Mesendoderm (in vitro differentiated cells): Measurements from ENCODE around the gene SMYD2.

ENCODE experiments used
- DNase-seq: peaks from one replicate; pipeline ENCODE4 v3.0.0; 2013
- H2AK5ac ChIP-seq: 2 replicates; pipeline ENCODE4 v1.6.1; 2013; ENCODE audit warnings: low read length, inconsistent platforms
- H2BK120ac ChIP-seq: 2 replicates; pipeline ENCODE4 v1.6.1; 2013; ENCODE audit warnings: low read depth, mild to moderate bottlenecking, low read length, moderate library complexity, mixed read lengths
- H2BK15ac ChIP-seq: replicated peaks from 2 replicates; pipeline ENCODE4 v1.6.1; 2013; ENCODE audit warnings: low read depth, mild to moderate bottlenecking, moderate library complexity
- H2BK5ac ChIP-seq: 2 replicates; pipeline ENCODE4 v1.6.1; 2013; ENCODE audit warnings: low read length, inconsistent platforms
- H3K18ac ChIP-seq: 2 replicates; pipeline ENCODE4 v1.6.1; 2013; ENCODE audit warnings: mild to moderate bottlenecking, low read length, mixed read lengths
- H3K23ac ChIP-seq: one replicate; pipeline ENCODE4 v1.6.1; 2013; ENCODE audit warnings: low read length
- H3K27ac ChIP-seq: 2 replicates; pipeline ENCODE4 v1.5.1; 2013; ENCODE audit warnings: low read depth, mild to moderate bottlenecking, inconsistent platforms, low read length, moderate library complexity
- H3K27me3 ChIP-seq: 2 replicates; pipeline ENCODE4 v1.6.1; 2013; ENCODE audit warnings: low read length, control low read depth, mild to moderate bottlenecking, inconsistent platforms; ENCODE audit not compliant: insufficient read depth, poor library complexity
- H3K36me3 ChIP-seq: 2 replicates; pipeline ENCODE4 v1.6.1; 2013; ENCODE audit warnings: low read length, inconsistent platforms; ENCODE audit not compliant: control insufficient read depth, insufficient read depth
- H3K4ac ChIP-seq: one replicate; pipeline ENCODE4 v1.6.1; 2013; ENCODE audit warnings: low read depth, mild to moderate bottlenecking, low read length, moderate library complexity
- H3K4me1 ChIP-seq: 2 replicates; pipeline ENCODE4 v1.6.1; 2013; ENCODE audit warnings: low read depth, low read length, inconsistent platforms; ENCODE audit not compliant: control insufficient read depth
- H3K4me2 ChIP-seq: 2 replicates; pipeline ENCODE4 v1.6.1; 2013; ENCODE audit warnings: low read length
- H3K4me3 ChIP-seq: 2 replicates; pipeline ENCODE4 v1.5.1; 2013; ENCODE audit warnings: mild to moderate bottlenecking, low read length
- H3K56ac ChIP-seq: one replicate; pipeline ENCODE4 v1.6.1; 2013; ENCODE audit warnings: low read length
- H3K79me1 ChIP-seq: 2 replicates; pipeline ENCODE4 v1.6.1; 2013; ENCODE audit warnings: low read length, inconsistent platforms
- H3K79me2 ChIP-seq: 2 replicates; pipeline ENCODE4 v1.6.1; 2013; ENCODE audit warnings: mild to moderate bottlenecking, low read length; ENCODE audit not compliant: control insufficient read depth, insufficient read depth
- H3K9ac ChIP-seq: 2 replicates; pipeline ENCODE4 v1.6.1; 2013; ENCODE audit warnings: low read length, inconsistent platforms
- H4K5ac ChIP-seq: one replicate; pipeline ENCODE4 v1.6.1; 2013; ENCODE audit warnings: low read length
- H4K8ac ChIP-seq: one replicate; pipeline ENCODE4 v1.6.1; 2013; ENCODE audit warnings: low read depth, mild to moderate bottlenecking, control low read depth, low read length, moderate library complexity
- WGBS: extraction: QIAGEN DNeasy Blood & Tissue Kit; methylation state at CpG from one replicate; pipeline ENCODE4 v1.1.7; 2013; ENCODE audit warnings: low lambda C conversion rate, missing lambda C conversion rate; ENCODE audit not compliant: insufficient coverage; ENCODE audit errors: extremely low coverage; 5-methylcytosine and 5-hydroxymethylcytosine counted together

Gene SMYD2

DNA sequence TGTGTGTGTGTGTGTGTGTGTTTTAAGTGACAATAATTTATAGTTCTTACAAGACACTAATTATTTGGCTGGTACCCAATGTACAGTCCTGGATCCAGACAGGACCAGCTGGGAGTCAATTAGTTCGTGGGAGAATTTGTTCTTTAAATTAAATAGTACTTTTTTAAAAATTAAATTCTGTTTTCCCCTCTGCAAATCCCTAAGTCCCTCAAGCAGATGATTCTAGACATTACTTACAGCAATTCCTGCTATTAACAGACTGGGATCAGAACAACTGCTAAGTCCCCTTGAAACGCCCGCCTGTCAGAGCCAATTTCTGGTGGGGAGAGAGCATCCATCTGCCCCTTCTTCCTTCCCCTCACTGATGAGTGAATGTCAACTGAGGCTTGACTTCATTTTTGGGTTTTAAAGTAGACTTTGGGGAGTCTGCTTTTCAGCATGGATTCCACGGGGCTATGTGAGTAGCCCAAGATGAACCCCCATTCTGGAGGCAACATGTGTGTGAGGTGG, 83.9 kb downstream of the SMYD2 start:
- Histone ChIP-seq H2BK120ac (no peak overlapping the region), H3K79me2 (no peaks in the 10 kb centered on the region), H4K5ac (no peak overlapping the region), H3K36me3 (peaks cover 9% of the 10 kb centered on the region), H3K4me1 (no peaks in the 10 kb centered on the region), H2BK5ac (no peak overlapping the region), H4K8ac (no peak overlapping the region), H3K27ac (no peak overlapping the region), H2AK5ac (no peak overlapping the region), H3K27me3 (no peaks in the 10 kb centered on the region), H3K23ac (no peak overlapping the region), H3K4me3 (no peak overlapping the region), H3K4ac (no peak overlapping the region), H3K9ac (no peak overlapping the region), H3K18ac (peak overlapping the region; percentile 34), H3K56ac (no peak overlapping the region), H3K79me1 (peaks cover 5% of the 10 kb centered on the region), H2BK15ac (no peak overlapping the region), H3K4me2 (no peak overlapping the region)
- DNase-seq, result no peak
- no CpG with 5 or more reads among the region's 4 CpGs for WGBS

- Histone ChIP-seq H3K56ac (no peak overlapping the region), H3K23ac (no peak overlapping the region), H2BK5ac (no peak overlapping the region), H3K27ac (no peak overlapping the region), H3K79me1 (peaks cover 8% of the 10 kb centered on the region), H2AK5ac (no peak overlapping the region), H3K4me2 (no peak overlapping the region), H3K4ac (no peak overlapping the region), H3K18ac (no peak overlapping the region), H3K36me3 (peaks cover 6% of the 10 kb centered on the region), H3K4me1 (peaks cover 7% of the 10 kb centered on the region), H3K4me3 (no peak overlapping the region), H3K9ac (no peak overlapping the region), H3K27me3 (no peaks in the 10 kb centered on the region), H3K79me2 (no peaks in the 10 kb centered on the region), H2BK120ac (no peak overlapping the region), H4K5ac (no peak overlapping the region), H2BK15ac (no peak overlapping the region), H4K8ac (no peak overlapping the region)
- WGBS, result no CpG with 5 or more reads among the region's 5 CpGs
- no peak for DNase-seq
Observed at GRCh38 chr1:214367841-214368240, 86.9 kb downstream of the SMYD2 start.

DNA sequence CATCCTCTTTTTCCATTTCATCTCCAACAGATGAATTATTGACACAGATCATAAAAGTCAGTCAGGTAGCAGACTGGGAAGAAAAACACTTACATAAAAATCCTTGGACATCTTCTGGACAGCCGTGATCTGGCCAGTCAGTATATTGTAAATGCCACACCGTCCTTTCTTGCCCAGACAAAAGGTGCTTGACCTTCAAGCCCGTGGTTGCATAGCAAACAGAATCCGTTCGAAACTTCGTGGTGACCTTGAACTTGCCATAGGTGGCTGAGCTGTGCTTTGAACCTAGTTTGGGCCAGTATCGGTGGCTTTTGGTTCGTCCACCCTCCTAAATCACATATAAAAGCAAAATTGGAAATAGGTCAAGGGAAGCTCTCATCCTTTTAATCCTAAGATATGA, 88.4 kb downstream of the SMYD2 start:
- Histone ChIP-seq H3K4me3 (no peak overlapping the region), H3K56ac (no peak overlapping the region), H3K4me2 (no peak overlapping the region), H3K4ac (no peak overlapping the region), H3K27ac (no peak overlapping the region), H3K9ac (no peak overlapping the region), H4K5ac (no peak overlapping the region), H3K79me1 (peaks cover 5% of the 10 kb centered on the region), H2BK15ac (no peak overlapping the region), H2AK5ac (no peak overlapping the region), H3K36me3 (peaks cover 2% of the 10 kb centered on the region), H2BK5ac (no peak overlapping the region), H3K79me2 (no peaks in the 10 kb centered on the region), H3K4me1 (peaks cover 7% of the 10 kb centered on the region), H3K18ac (no peak overlapping the region), H2BK120ac (no peak overlapping the region), H4K8ac (no peak overlapping the region), H3K27me3 (no peaks in the 10 kb centered on the region), H3K23ac (no peak overlapping the region)
- no peak for DNase-seq
- no CpG with 5 or more reads among the region's 8 CpGs for WGBS

- Histone ChIP-seq H3K23ac (no peak overlapping the region), H3K9ac (no peak overlapping the region), H3K27ac (no peak overlapping the region), H3K56ac (no peak overlapping the region), H4K8ac (no peak overlapping the region), H2BK5ac (no peak overlapping the region), H3K4me1 (peaks cover 7% of the 10 kb centered on the region), H3K18ac (no peak overlapping the region), H2BK120ac (no peak overlapping the region), H3K79me1 (peaks cover 5% of the 10 kb centered on the region), H3K4me3 (no peak overlapping the region), H3K4ac (no peak overlapping the region), H4K5ac (no peak overlapping the region), H2AK5ac (no peak overlapping the region), H2BK15ac (no peak overlapping the region), H3K36me3 (peaks cover 2% of the 10 kb centered on the region), H3K79me2 (no peaks in the 10 kb centered on the region), H3K4me2 (no peak overlapping the region), H3K27me3 (no peaks in the 10 kb centered on the region)
- DNase-seq, result no peak
- WGBS, result no CpG with 5 or more reads among the region's 3 CpGs
Observed at GRCh38 chr1:214370615-214371014, 89.7 kb downstream of the SMYD2 start.

DNA sequence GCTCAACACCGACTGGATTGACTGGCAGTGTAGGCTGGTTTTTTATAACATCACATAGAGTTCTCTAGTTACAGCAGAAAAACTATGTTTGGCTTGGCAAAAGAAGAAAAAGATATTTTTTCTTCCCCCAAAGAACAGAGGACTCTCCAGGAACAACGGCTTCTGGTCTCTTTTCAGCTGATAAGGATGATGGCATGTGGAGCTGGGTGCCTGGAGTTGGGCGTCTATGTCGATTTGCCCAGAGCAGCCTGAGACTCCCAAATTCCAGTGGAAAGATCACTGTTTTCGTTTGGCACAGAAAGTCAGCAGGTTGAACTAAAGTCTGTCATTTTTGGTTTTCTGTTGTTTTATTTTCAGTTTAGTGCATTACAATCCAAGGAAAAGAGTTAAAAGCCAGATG, 91.1 kb downstream of the SMYD2 start:
- H2AK5ac ChIP-seq, result no peak overlapping the region
- H3K27me3 ChIP-seq, result no peaks in the 10 kb centered on the region
- no peaks in the 10 kb centered on the region for H3K79me2 ChIP-seq
- H3K23ac ChIP-seq, result no peak overlapping the region
- no peak overlapping the region for H3K56ac ChIP-seq
- H2BK5ac ChIP-seq, result no peak overlapping the region
- H2BK15ac ChIP-seq, result no peak overlapping the region
- H4K5ac ChIP-seq, result no peak overlapping the region
- H4K8ac ChIP-seq, result no peak overlapping the region
- H3K27ac ChIP-seq, result no peak overlapping the region
- H3K18ac ChIP-seq, result no peak overlapping the region
- no peak overlapping the region for H3K4me3 ChIP-seq
- WGBS, result no CpG with 5 or more reads among the region's 5 CpGs
- no peak overlapping the region for H3K9ac ChIP-seq
- H3K4me1 ChIP-seq, result peaks cover 7% of the 10 kb centered on the region
- no peak overlapping the region for H2BK120ac ChIP-seq
- H3K4ac ChIP-seq, result no peak overlapping the region
- peaks cover 2% of the 10 kb centered on the region for H3K36me3 ChIP-seq
- peaks cover 7% of the 10 kb centered on the region for H3K79me1 ChIP-seq
- peak; percentile 27 for DNase-seq
- no peak overlapping the region for H3K4me2 ChIP-seq

GRCh38 chr1:214377485-214377884, 96.5 kb downstream of the SMYD2 start:
- H3K23ac ChIP-seq, result no peak overlapping the region
- no peak for DNase-seq
- peaks cover 30% of the 10 kb centered on the region for H3K4me1 ChIP-seq
- peak overlapping the region; percentile 90 for H2AK5ac ChIP-seq
- no peak overlapping the region for H2BK15ac ChIP-seq
- peak overlapping the region; percentile 58 for H3K56ac ChIP-seq
- no peak overlapping the region for H3K27ac ChIP-seq
- peak overlapping the region; percentile 27 for H2BK5ac ChIP-seq
- no peak overlapping the region for H3K9ac ChIP-seq
- H3K18ac ChIP-seq, result no peak overlapping the region
- H3K4me3 ChIP-seq, result no peak overlapping the region
- no peak overlapping the region for H4K5ac ChIP-seq
- no CpG with 5 or more reads among the region's 2 CpGs for WGBS
- no peaks in the 10 kb centered on the region for H3K27me3 ChIP-seq
- H3K79me2 ChIP-seq, result peaks cover 7% of the 10 kb centered on the region
- H4K8ac ChIP-seq, result no peak overlapping the region
- no peak overlapping the region for H2BK120ac ChIP-seq
- peaks cover 2% of the 10 kb centered on the region for H3K36me3 ChIP-seq
- H3K4me2 ChIP-seq, result no peak overlapping the region
- H3K4ac ChIP-seq, result no peak overlapping the region
- H3K79me1 ChIP-seq, result peaks cover 8% of the 10 kb centered on the region
